NCI-H1417 (cell line): Measurements from ENCODE around the gene CEP70.
A peak's percentile ranks its signal among the peaks of the same experiment; 100 is the strongest.
"Not testable (repeated sequence)": the region's sequence is repeated elsewhere in the genome, so short reads cannot be mapped to it uniquely, and the experiment has no call there.

ENCODE experiments used
- DNase-seq, 3 experiments: peaks; one replicate each; lab custom pipeline; 2025; lab: John Stamatoyannopoulos, UW

The CEP70 gene, protein sequence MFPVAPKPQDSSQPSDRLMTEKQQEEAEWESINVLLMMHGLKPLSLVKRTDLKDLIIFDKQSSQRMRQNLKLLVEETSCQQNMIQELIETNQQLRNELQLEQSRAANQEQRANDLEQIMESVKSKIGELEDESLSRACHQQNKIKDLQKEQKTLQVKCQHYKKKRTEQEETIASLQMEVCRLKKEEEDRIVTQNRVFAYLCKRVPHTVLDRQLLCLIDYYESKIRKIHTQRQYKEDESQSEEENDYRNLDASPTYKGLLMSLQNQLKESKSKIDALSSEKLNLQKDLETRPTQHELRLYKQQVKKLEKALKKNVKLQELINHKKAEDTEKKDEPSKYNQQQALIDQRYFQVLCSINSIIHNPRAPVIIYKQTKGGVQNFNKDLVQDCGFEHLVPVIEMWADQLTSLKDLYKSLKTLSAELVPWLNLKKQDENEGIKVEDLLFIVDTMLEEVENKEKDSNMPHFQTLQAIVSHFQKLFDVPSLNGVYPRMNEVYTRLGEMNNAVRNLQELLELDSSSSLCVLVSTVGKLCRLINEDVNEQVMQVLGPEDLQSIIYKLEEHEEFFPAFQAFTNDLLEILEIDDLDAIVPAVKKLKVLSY

DNA sequence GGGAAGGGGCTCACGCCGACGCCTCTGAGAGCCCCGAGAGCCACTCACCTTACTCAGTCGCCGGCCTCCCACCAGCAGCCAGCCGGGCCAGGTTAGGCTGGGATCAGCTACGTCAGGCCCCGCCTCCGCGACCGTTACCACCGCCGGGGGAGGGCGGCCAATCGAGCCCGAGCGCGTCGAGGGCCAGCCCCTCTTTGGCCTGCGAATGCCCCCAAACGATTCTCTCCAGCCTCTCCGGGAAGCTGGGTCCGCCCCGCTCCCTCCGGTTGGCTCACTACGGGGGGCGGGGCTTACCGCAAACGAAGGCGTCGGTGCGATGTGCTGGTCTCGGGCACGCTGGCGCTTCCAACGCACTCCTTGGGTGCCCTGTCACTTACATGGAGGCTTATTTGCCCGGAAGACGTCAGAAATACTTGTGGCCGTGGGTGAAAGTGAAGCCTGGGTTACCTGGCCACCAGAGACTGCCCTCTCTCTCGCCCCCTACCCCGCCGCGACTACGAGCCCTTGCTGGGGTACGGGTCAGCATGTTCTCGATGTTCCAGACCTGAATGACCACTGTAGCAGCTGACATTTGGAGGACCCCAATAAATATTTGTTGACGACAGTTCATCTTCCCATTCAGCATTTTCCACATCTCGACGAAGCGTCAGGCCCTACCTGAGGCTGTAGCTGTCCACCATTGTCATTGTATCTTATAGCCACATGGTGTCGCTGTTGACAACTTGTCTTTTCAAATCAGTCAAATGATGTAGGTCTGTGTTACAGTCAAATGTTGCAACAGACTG, at the start of gene CEP70:
Gene CEP70, minus strand, starts transcription at position 111 of the 785 bp plus-strand sequence. CDS start 21,333 bp downstream, outside the sequence.
- no peak for DNase-seq

DNA sequence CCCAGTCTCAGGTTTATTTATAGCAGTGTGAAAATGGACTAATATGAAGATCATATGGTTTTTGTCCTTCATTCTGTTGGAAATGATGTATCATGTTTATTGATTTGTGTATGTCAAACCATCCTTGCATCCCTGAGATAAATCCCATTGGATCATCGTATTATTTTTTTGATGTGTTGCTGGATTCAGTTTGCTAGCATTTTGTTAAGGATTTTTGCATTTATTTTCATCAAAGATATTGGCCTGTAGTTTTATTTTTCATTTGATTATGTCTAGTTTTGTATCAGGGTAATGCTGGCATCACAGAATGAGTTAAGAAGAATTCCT, 48.8 kb upstream of the CEP70 start:
- no peak for DNase-seq

DNA sequence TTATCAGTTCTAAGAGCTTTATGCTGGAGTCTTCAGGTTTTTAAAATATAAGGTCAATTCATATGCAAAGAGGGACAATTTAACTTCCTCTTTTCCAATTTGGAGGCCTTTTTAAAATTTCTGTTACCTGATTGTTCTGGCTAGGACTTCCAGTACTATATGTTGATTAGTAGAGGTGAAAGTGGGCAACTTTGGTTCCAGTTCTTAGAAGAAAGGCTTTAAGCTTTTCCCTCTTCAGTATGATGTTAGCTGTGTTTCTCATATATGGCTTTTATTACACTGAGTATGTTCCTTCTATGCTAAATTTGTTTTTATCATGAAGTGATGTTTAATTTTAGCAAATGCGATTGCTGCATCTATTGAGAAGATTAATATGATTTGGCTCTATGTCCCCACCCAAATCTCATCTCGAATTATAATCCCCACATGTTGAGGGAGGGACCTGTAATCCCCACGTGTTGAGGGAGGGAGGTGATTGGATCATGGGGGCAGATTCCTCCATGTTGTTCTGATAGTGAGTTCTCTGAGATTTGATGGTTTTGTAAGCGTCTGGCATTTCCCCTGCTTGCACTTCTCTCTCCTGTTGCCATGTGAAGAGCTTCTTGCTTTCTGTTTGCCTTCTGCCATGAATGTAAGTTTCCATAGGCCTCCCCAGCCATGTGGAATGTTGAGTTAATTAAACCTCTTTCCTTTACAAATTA, 48.3 kb upstream of the CEP70 start:
- DNase-seq: no peak

DNA sequence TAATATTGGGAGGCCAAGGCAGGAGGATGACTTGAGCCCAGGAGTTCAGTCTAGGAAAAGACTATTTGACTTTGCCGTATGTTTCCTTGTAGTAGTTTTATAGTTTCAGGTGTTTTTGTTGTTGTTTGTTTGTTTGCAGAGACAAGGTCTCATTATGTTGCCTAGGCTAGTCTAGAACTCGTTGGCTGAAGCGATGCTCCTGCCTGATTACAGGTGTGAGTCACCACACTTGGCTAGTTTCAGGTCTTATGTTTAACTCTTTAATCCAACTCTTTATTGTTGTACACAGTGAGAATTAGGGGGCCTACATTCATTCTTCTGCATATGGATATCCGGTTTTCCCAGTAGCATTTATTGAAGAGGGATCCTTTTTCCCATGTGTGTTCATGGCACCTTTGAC, 46.5 kb upstream of the CEP70 start:
- DNase-seq: peak in 1 of 3 experiments; percentile 2

DNA sequence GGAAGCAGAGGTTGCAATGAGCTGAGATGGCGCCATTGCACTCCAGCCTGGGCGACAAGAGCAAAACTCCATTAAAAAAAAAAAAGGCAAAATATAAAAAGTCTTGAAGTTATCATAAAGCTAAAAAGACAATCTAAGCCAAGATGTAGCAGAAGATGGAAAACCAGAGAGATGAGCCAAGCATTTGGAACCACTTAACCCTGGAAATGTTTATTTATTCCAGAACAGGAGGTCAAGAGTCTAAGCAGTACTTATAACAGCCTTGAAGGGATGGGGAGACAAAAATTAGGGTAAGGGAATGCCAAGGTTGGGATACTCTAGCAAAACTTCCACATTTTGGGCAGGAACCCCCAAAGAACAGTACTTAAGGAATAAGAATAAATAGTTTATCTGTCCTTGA, 44.6 kb upstream of the CEP70 start:
- DNase-seq: no peak

DNA sequence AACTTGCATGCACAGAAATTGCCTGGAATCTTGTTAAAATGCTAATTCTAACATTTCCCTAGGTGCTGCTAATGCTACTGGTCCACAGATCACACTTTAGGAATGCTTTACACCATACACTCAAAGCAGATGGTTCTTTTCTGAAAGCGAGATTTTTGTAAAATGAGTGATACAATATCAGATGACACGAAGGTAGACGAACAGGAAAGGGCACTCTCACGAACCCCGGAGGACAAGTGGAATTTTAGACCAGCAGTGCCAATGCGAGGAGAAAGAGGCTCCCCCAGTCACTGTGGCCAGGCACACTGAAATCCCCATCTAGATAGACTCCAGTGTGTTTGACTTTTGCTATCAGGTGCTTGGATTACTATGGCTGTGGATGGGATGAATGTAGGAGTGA, 35.5 kb upstream of the CEP70 start:
- no peak for DNase-seq

DNA sequence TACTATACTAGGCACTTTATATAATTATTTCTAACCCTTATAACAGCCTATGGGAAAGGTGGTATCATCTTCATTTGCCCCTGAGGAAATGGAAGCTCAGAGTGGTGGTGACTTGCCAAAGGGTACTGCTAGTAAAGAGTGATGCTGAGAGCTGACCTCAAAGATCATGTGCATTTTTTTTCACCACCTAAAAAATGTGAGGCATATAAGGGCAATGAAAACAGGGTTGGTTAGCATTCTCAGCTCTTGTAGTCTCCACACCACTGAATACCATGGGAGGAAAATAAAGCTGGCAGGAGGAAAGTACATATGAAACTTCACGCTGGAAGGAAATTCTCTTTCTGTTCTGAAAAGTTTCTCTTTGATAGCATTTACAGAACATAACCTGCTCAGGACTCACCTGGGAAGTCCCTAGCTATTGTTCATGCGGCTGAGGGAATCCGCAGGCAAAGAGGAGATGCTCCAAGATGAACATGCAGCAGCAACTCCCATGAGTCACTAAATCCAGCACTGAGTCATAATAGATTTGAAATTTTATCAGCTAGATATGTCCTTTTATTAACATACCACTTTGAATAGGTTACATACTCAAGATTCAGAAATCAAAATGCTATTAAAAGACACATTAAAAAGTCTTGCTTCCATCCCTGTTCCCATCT, 31.8 kb upstream of the CEP70 start:
- DNase-seq: no peak

DNA sequence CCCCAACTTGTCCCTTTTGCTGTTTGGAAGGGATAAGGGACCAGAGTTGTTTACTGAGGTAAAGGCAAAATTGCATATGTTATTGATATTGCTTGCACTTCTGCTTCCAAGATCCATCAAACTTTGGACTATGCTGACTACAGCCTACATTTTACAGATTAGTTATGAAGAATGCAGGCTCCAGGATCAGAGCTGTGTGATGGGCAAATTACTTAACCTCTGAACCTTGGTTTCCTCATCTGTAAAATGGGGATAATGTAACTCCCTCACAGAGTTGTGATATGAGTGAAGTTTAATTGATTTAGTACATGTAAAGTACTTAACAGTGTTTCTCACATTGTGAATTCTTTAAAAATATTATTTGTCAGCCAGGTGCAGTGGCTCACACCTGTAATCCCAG, 30.5 kb upstream of the CEP70 start:
- DNase-seq: no peak

DNA sequence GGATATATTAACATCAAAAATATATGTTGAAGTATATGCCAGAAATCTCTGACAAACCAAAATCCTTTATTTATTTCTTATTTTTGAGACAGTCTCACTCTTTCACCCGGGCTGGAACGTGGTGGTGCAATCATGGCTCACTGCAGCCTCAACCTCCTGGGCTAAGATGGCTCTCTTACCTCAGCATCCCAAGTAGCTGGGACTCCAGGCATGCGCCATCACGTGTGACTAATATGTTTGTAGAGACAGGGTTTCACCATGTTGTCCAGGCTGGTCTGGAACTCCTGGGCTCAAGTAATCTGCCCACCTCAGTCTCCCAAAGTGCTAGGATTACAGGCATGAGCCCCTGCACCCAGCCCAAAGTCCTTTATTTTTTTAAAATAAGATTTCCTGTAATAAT, 26.4 kb upstream of the CEP70 start:
- DNase-seq: no peak

DNA sequence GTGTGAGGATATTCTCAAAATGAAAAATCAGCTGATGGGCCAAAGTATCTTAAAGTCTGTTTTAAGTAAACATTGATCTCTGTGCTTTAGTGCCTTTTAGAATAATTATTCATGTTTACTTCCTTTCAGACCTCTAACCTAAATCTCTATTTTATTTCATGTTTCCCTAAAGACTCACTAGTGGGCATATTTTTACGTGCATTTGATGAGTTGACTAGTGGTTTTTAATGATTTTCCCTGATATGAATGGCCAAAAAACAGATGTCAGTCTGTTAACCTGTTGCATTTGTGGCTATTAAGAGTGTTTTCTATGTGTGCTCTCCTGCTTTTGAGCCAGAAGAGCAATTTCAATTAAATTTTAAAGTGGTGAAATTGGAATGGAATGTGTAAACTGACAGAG, 21.4 kb upstream of the CEP70 start:
- no peak for DNase-seq

DNA sequence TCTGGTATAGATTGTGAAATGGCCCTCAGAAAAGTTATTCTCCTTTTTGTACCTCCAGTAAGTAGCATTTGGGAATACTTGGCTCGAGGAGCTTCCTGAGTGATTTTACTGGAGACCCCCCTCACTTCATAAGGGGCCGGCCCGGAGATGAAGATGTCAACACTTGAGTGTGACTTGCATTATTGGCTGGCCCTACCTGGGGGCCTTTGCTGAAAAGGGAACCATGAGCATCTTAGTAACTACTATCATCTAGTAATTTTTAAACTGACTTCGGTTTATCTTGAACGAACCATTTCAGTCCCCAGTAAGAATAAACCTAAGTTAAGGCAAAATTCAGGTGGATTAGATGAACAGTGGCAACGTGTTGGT, 15.8 kb upstream of the CEP70 start:
- DNase-seq: no peak

DNA sequence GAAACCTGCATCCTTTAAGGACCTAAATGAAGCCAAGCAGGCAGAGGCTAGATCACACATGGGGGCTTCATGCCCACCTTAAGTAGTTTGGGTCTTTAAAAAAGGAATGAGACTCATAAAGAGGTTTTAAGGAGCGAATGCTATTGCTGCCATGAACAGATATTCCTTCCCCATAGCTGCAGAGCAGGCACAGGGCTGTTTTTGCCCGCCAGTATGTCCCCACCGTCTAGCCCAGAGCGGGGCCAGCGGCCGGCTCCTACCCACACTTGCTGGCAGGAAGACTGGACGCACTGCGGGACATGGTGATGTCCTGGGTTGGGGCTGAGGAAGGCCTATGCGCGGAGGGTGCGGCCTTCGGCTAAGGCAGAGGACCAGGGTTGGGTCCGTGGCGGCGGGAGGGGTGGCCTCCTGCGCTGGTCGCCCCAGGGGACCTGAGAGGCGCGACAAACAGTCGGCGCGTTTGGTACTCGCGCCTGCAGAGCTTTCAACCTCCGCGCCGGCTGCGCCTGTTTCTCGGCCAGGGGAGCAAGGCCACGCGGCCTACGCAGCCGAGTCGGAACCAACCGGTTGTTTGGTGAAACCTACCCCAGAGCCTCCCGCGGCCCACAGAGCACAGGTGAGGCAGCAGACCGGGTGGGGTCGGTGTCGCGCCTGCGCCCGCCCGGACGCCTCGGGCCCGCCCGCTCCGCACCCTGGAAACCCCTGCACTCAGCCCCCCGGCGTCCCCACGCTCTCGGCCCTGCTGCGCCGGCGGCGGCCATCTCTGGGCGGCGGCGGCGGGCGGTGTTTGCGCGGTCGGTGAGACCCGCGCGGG, 14.5 kb upstream of the CEP70 start, which contains the start of gene FAIM:
Gene FAIM, plus strand, starts transcription at position 450 of the 814 bp plus-strand sequence. CDS start 10,956 bp downstream, outside the sequence.
- peak; percentile 62 to 97 (median 90) for DNase-seq

DNA sequence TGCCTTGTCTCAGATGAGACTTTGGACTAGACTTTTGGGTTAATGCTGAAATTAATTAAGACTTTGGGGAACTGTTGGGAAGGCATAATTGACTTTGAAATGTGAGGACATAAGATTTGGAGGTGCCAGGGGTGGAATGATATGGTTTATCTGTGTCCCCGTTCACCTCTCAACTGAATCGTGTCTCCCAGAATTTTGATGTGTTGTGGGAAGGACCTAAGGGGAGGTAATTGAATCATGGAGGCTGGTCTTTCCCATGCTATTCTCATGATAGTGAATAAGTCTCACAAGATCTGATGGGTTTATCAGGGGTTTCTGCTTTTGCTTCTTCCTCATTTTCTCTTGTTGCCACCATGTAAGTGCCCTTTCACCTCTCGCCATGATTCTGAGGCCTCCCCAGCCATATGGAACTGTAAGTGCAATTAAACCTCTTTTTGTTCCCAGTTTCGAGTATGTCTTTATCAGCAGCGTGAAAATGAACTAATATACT, 10.1 kb upstream of the CEP70 start:
- DNase-seq: not testable (repeated sequence)

DNA sequence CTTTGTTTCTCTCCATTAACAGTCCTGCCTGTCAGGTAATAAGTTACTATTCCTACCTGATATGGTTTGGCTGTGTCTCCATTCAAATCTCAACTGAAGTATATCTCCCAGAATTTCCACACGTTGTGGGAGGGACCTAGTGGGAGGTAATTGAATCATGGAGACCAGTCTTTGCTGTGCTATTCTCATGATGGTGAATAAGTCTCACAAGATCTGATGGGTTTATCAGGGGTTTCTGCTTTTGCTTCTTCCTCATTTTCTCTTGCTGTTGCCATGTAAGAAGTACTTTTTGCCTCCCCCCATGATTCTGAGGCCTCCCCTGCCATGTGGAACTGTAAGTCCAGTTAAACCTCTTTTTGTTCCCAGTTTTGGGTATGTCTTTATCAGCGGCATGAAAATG, 7.6 kb upstream of the CEP70 start:
- not testable (repeated sequence) for DNase-seq

DNA sequence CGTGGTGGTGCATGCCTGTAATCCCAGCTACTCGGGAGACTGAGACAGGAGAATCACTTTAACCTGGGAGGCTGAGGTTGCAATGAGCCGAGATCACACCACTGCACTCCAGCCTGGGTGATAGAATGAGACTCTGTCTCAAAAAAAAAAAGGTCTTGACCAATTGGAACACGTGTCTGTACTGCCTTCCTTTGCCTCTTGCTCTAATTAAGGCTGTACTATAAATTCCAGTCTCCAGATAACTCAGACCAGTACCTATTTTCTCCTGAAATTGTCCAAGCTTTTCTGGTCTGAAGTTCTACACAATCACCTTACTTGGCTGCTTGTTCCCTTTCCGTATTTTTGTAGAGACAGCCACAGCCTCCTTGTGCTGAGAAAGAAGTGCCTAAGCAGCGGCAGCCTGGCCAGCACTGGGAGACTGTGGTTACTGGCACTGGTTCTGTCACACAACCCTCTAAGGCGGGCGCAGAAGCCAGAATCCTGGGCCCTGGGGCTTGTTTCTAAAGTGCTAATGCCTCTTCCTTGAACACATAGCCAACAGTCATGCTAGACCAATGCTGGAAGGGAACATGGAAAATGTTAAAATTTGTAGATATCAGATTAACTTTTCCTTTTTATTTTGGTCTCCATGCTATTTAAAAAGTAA, 6.2 kb upstream of the CEP70 start:
- no peak for DNase-seq

DNA sequence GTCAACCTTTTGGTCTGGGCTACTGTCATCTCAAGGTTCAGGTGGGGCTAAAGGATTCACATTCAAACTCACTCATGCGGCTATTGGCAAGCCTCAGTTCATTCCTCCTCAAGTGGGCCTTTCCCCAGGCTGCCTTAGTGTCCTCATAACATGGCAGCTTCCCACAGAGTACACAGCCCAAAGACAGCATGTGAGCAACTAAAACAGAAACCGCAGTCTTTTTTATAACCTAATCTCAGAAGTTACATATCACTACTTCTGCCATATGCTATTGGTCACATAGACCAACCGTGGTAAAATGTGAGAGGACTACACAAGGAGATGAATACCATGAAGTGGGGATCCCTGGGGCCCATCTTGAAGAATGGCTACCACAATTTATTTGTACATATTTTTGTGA, 4.5 kb upstream of the CEP70 start:
- no peak for DNase-seq

DNA sequence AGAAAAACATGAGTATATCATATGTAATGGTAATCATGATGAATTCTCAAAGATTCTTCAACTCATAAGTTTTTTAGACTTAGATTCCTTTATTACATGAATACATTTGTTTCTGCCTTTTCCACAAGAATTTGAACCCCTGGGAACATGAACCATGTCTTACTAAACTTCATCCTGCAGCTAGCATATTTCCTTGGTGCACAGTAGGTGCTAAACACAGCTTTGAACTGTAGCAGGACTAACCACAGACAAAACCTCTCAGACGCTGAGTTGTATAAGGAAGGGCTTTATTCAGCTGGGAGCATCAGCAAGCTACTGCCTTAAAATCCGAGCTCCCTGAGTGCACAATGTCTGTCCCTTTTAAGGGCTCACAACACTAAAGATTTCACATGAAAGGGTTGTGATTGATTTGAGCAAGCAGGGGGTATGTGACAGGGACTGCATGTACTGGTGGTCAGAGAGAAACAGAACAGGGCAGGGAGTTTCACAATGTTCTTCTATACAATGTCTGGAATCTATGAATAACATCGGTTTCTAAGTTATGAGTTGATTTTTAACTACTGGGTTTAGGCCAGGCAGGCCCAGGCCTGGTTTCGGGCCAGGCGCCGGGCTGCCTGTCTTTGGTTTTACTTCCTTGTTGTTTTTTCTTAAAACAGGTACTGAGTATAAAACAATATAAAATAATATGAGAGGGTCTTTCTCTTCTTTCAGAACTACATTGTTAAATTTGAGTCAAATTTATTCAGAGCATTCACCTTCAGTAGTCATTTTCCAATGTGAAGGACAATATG, 3.3 kb upstream of the CEP70 start:
- not testable (repeated sequence) for DNase-seq

DNA sequence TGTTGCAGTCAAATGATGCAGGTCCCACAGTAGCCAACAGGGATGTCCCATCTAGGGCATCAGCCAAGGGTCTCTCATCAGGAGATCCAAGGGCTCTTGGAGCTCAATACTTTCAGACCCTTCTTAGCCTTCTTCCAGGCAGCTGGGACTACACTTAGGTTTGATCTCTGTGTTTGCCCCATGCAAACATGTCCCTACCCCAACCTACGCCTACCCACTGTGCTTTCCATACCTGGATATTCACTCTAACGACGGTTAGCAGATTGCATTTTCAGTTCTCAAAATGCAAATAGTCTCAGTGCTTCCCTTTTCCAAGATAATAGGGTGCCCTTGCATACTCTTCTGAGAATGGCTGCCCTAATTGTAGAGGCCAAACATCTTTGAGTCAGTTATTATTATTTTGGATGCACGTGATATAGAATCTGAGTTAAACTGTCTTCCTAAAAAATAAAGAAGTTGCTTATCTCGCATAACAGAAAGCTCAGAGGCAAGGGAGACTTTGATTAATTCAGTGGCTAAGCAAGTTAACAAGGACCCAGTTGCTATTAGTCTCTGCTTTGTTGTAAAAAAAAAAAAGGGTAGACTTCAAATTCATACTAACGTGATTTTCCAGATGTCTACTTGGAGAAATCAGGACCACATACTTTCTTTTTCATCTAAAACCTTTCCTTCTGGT, 1.0 kb upstream of the CEP70 start:
- no peak for DNase-seq
